GM12891 (cell line): ENCODE data around the gene ELMO1. TPM values are rescaled to one million over a fixed set of nuclear protein-coding genes. Genes with fewer than 3 reads are reported as not detected.

Source experiments
- DNase-seq: peaks from one replicate; pipeline ENCODE4 v3.0.0; 2011; ENCODE audit warnings: low spot score; ENCODE audit not compliant: insufficient read length
- FAIRE-seq: peaks from 2 replicates; lab custom pipeline; 2011; peaks lifted over from hg19 to GRCh38; lab: Jason Lieb, UNC
- PAX5 ChIP-seq: IDR thresholded peaks from 2 replicates; pipeline ENCODE4 v1.6.1; 2011; ENCODE audit warnings: low read length, moderate library complexity, mild to moderate bottlenecking; ENCODE audit not compliant: insufficient read depth, severe bottlenecking
- POLR2A ChIP-seq: IDR thresholded peaks from 2 replicates; pipeline ENCODE4 v1.6.1; 2011; ENCODE audit warnings: low read depth, low read length, control low read depth
- POLR2AphosphoS5 ChIP-seq: IDR thresholded peaks from 2 replicates; pipeline ENCODE4 v1.6.1; 2011; ENCODE audit warnings: low read depth, low read length, control low read depth
- POU2F2 ChIP-seq: IDR thresholded peaks from 2 replicates; pipeline ENCODE4 v1.6.1; 2011; ENCODE audit warnings: low read depth, mild to moderate bottlenecking, control low read depth, low read length, moderate library complexity
- SPI1 ChIP-seq: IDR thresholded peaks from 2 replicates; pipeline ENCODE4 v1.6.1; 2011; ENCODE audit warnings: low read depth, low read length, control low read depth
- TAF1 ChIP-seq: IDR thresholded peaks from 2 replicates; pipeline ENCODE4 v1.6.1; 2011; ENCODE audit warnings: low read depth, low read length, control low read depth
- polyA plus RNA-seq: library from polyadenylated mRNA; unstranded; fragments of >200 nt; gene quantifications from one replicate; pipeline ENCODE4 v1.2.1, GENCODE V29; 2012; ENCODE audit warnings: low read depth, missing spikeins, inconsistent platforms; ENCODE audit not compliant: missing spikeins

The ELMO1 gene
- polyA plus RNA-seq: 70.4 TPM

DNA sequence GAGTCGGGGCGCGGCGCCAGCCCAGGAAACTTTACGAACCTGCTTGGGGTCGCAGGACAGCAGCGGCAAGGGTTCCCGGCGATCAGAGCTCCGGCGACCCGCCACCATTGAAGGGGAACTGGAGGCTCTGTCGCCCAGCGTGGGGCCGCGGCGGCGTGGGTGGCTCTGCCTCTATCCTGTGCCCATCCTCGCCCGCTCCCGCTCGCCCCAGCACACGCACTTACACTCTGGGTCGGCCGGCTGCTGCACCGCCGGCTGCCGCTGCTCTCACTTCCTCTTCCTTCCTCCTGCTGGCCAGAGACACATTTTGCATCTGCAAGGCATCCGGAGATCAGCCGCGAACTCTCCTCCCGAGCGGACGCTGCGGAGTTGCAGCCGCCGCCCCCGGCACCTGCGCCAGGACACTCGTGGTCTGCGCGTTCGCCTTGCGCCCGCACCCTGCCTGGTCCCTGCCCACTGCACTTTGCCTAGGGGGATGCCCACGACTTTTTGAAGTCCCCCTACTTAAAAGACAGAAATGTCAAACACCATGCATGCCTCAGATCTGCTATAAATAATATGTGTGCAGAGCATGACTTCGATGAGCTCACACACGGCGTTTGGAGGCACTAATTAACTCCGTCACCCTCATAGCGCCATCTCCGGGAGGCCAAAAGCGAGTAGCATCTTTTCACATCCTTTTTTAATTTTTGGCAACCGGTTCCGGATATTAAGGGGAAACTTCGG is at the start of gene ELMO1:
TSS of gene ELMO1 (minus strand) at position 229 of the 726 bp plus-strand sequence. CDS start 106,174 bp downstream, outside the sequence.
- DNase-seq: peak; percentile 81

DNA sequence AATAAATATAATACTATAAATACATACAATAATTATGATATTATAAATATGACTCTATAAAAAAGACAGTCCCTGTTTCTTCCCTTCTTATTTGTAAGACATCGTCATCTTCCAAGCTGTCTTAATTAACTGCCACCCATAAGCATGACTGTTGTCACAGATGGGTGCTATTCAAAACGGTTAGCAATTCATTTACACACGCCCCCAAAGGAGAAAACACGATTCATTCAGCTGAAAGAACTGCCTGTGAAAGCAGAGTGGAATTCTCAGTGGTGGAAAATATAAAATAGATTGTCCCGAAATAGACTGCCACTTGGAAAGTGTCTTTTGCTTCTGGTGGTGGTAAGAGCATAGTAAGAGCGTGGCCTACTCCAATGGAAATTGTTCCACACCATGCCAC is 48.9 kb upstream of the ELMO1 start:
- no peak for TF ChIP-seq POLR2A
- no peak for TF ChIP-seq SPI1
- TF ChIP-seq PAX5: no peak
- TF ChIP-seq TAF1: no peak
- FAIRE-seq (peak; percentile 45), DNase-seq (no peak)

More for the DNA sequence above, at the start of gene ELMO1:
- peak; percentile 99 for FAIRE-seq
- TF ChIP-seq POLR2AphosphoS5 (0 out of 2 replicates have a peak, but pooled peaks have one; percentile 46), POU2F2 (peak; percentile 75), PAX5 (peak; percentile 61), SPI1 (peak; percentile 99), POLR2A (peak; percentile 43; the same call in 1 of the 2 replicates), TAF1 (peak; percentile 60)

GRCh38 chr7:37495574-37496184 is 47.0 kb upstream of the ELMO1 start:
- DNase-seq: no peak
- TF ChIP-seq TAF1: no peak
- no peak for TF ChIP-seq POLR2AphosphoS5
- TF ChIP-seq SPI1: no peak
- TF ChIP-seq POLR2A: no peak
- no peak for TF ChIP-seq PAX5
- no peak for TF ChIP-seq POU2F2
- FAIRE-seq: no peak

DNA sequence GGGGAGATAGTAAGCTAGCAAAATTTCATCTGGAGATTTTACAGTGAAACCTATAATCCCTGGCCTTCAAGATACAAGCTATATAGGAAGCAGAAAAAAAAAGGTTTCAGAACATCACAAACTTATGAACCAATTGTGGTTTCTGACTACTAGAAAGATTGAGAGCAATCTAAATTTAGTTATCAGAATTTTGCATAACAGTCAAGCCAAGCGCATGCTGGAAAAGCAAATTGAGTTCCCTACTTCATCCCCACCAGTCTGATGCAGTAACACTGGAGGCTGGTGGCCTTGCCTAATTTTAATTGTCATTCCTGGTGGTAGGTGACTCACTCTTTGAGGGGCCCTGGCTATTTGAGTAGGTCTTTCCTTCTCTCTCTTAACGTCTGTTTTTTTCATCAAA is 46.3 kb upstream of the ELMO1 start:
- DNase-seq (peak; percentile 17), FAIRE-seq (peak; percentile 84)
- TF ChIP-seq TAF1 (no peak), POU2F2 (no peak), POLR2A (no peak), POLR2AphosphoS5 (no peak), SPI1 (no peak), PAX5 (no peak)

DNA sequence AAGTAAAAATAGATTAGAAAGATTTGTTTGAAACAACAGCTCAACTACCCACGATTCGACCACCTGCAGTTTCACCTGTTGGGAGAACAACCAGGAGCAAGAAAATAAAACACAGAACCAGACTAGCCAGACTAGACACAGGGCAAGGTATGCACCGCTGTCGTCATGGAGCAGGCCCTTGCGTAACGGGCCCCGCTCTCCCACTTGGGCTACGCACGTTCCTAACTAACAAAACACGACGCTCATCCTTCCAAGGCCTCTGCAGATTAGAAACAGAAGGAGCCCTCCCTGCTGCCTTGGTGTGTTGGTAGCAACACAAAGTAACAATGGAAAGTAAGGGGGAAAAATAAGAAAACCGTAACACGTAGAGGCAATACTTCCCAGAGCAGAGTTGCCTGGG is 45.1 kb upstream of the ELMO1 start:
- DNase-seq (no peak), FAIRE-seq (no peak)
- TF ChIP-seq POLR2A (no peak), TAF1 (no peak), SPI1 (no peak), POLR2AphosphoS5 (no peak), POU2F2 (no peak), PAX5 (no peak)

DNA sequence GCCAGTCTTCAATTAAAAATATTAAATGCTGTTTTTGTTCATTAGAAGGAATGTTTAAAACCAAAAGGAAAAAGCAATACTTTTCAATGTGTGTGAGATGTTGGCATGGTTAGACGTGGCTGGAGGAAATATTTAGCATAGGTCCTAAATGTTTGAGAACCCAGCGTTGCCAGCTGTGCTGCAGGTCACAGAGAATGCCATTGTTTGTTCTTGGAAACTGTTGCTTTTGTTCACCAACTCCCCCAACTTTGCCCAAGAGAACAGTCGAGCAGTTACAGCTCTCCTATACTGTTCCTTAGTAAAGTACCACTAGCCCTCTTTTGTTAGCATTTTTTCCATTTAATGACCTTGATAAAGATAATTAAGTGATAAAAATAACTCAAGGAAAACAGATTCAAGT is 44.5 kb upstream of the ELMO1 start:
- FAIRE-seq: no peak
- no peak for DNase-seq
- TF ChIP-seq SPI1: no peak
- no peak for TF ChIP-seq POLR2AphosphoS5
- TF ChIP-seq POLR2A: no peak
- no peak for TF ChIP-seq POU2F2
- no peak for TF ChIP-seq TAF1
- no peak for TF ChIP-seq PAX5

DNA sequence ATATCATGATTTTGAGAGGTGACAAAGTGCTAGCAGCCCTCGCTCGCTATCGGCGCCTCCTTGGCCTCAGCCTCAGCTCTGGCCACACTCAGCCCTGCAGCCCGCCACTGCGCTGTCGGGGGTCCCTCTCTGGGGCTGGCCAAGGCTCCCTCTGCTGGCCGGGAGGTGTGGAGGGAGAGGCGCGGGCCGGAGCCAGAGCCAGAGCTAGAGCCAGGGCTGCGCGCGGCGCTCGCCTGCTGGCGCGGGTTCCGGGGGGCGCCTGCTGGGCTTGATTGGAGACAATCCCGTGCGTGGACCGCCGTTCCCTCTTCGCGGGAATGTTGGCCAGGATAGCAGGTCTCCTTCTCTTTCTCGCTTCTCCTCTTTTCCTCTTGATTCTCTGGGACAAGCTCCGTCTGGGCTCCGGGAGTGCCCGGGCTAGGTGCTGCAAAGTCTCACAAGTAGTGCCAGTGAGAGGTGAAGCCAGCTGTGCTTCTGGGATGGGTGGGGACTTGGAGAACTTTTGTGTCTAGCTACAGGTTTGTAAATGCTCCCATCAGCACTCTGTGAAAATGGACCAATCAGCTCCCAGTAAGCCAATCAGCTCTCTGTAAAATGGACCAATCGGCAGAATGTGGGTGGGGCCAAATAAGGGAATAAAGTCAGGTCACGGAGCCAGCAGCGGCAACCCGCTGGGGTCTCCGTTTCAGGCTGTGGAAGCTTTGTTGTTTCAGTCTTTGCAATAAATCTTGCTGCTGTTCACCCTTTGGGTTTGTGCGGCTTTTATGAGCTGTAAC is 43.4 kb upstream of the ELMO1 start:
- FAIRE-seq (no peak), DNase-seq (no peak)
- TF ChIP-seq POLR2AphosphoS5 (no peak), POLR2A (no peak), POU2F2 (no peak), SPI1 (no peak)

DNA sequence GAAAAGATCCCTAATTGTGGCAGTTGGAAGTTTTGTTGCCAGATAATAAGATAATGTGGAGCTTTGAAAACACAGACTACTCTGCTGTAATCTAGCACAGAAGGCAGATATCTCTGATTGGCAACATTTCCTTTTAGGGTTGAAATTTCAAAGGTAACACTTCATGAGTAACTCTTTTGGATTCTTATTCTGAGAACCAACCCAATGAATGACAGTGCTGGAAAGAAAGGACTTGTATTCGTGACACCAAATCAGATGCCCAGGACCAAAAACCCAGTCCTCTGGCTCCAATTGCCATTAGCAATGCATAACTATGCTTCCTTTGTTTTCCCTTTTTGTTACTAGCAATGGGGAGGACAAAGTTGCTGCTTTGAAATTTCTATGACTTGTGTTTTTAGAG is 41.0 kb upstream of the ELMO1 start:
- TF ChIP-seq POLR2A (no peak), SPI1 (no peak), POU2F2 (no peak)
- DNase-seq: no peak
- FAIRE-seq: no peak

- no peak for TF ChIP-seq POLR2AphosphoS5
- no peak for TF ChIP-seq POLR2A
- TF ChIP-seq TAF1: no peak
- TF ChIP-seq POU2F2: no peak
- no peak for FAIRE-seq
- no peak for DNase-seq
Measured at GRCh38 chr7:37488163-37488764, 39.6 kb upstream of the ELMO1 start.

GRCh38 chr7:37484426-37485073 is 35.9 kb upstream of the ELMO1 start:
- DNase-seq (no peak), FAIRE-seq (no peak)
- no peak for TF ChIP-seq SPI1
